OCI-LY1 (cell line): ENCODE results near the gene TBC1D28.
"Not testable (repeated sequence)": the region's sequence is repeated elsewhere in the genome, so short reads cannot be mapped to it uniquely, and the experiment has no call there.

ENCODE experiments used
- CTCF ChIP-seq: fragments of 200-600 bp; sonication (generic), shearing (Covaris generic); IDR thresholded peaks from 2 replicates; pipeline ENCODE4 v1.5.1; 2017; ENCODE audit warnings: mild to moderate bottlenecking, antibody characterized with exemption, low read length, moderate library complexity, mixed read lengths
- EZH2 ChIP-seq: fragments of 200-600 bp; sonication (generic), shearing (Covaris generic); IDR thresholded peaks from 2 replicates; pipeline ENCODE4 v1.8.0; 2017; ENCODE audit warnings: borderline replicate concordance, mixed run types, mild to moderate bottlenecking, antibody characterized with exemption, low read length, moderate library complexity, mixed read lengths

DNA sequence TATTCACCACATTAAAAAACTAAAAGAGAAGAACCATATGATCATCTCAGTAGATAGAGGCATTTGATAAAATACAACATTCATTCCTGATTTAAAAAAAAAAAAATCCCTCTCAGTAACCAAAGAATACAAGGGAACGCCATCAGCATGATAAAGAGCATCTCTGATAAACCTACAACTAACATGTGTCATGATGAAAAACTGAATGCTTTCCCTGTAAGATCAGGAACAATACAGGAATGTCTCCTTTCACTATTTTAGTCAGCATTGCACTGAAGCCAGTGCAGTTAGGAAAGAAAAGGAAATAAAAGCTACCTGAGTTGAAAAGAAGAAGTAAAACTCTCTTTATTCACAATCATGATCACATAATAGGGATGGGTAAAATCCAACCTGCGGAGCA, 51.1 kb downstream of the TBC1D28 start:
- TF ChIP-seq CTCF, EZH2: not testable (repeated sequence)
